Peyer's patch (tissue), 4 donors: Measurements from ENCODE around the gene CAMKV.

Experiments used
- POLR2A ChIP-seq, 2 donors: fragments of 450-650 bp; IDR thresholded peaks; one replicate each; pipeline ENCODE4 v1.5.1; 2017; ENCODE audit warnings: antibody characterized with exemption in 2 of 2, mild to moderate bottlenecking in 2 of 2, moderate library complexity in 2 of 2
- TF ChIP-seq, protein P1 (sequence below), 6 experiments: fragments of 450-650 bp in 4 of 6; fragments of 200-600 bp in 2 of 6; sonication (generic) in 1 of 6; IDR thresholded peaks; one replicate each; pipeline ENCODE4 v1.5.1; 2017 to 2019; ENCODE audit warnings: antibody characterized with exemption in 6 of 6, mild to moderate bottlenecking in 3 of 6, moderate library complexity in 1 of 6

DNA sequence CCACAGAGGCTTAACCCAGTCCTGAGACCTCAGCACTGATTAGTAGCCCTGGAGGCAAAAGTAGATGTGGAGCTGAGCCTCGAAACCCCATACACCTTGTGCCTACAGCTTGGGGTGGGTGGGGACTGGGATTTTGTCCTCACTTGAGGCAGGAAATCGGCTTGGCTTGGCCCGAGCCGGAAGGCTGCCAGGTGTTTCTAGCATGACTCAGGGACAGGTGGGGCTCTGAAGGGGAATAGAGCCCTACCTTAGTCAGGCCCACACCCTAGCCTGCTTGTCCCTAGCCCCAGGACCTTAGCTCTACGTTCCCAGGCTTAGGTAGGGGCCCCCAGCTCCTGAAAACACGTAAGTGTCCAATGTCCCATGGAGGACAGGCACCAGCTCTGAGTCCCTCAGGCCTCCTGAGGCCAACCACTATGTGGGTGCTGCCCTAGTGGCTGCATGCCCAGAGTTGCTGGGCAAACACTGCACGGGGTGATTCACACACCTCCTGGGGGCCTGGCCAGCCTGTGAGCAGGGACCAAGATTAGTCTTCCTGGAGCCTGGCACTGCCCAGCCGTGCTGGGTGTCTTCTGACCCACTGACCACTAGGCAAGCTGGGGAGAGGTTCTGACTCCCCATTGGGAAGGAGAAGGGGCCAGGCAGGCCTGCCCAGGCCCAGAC, 30.9 kb upstream of the CAMKV start:
- TF ChIP-seq POLR2A (IDR thresholded peaks at IDR 0.05) = peak; percentile 58 to 89
- TF ChIP-seq, protein P1, sequence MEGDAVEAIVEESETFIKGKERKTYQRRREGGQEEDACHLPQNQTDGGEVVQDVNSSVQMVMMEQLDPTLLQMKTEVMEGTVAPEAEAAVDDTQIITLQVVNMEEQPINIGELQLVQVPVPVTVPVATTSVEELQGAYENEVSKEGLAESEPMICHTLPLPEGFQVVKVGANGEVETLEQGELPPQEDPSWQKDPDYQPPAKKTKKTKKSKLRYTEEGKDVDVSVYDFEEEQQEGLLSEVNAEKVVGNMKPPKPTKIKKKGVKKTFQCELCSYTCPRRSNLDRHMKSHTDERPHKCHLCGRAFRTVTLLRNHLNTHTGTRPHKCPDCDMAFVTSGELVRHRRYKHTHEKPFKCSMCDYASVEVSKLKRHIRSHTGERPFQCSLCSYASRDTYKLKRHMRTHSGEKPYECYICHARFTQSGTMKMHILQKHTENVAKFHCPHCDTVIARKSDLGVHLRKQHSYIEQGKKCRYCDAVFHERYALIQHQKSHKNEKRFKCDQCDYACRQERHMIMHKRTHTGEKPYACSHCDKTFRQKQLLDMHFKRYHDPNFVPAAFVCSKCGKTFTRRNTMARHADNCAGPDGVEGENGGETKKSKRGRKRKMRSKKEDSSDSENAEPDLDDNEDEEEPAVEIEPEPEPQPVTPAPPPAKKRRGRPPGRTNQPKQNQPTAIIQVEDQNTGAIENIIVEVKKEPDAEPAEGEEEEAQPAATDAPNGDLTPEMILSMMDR (IDR thresholded peaks at IDR 0.05) = peak in 3 of 6 experiments; percentile 7 to 24 (median 11)
